ENCODE results near the gene NOS1. TPM values are rescaled to one million over a fixed set of nuclear protein-coding genes. Genes with fewer than 3 reads are reported as not detected.

The NOS1 gene
- total and polyA plus RNA-seq, 11 donors: 0.01 to 0.40 (median 0.10) TPM; not detected in 1

DNA sequence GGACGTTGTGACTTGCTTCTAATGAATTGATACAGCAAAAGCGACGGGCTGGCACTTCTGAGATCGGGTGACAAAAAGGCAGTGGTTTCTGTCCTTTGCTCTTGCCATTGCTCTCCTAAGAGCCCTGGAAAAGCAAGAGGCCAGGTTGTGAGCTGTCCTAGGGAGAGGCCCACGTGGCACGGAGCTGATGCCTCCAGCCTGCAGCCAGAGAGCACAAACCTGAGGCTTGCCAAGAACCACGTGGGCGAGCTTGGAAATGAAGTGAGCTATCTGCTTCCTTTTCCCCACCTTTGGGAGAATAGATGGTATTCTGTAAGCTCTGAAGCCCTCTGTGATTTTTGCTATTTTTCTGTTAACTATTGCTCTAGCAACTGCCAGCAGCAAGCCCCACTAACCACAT is 26.4 kb upstream of the NOS1 start:
- no peaks in the 10 kb centered on the region for H3K4me1 ChIP-seq
- TF ChIP-seq, protein P1, sequence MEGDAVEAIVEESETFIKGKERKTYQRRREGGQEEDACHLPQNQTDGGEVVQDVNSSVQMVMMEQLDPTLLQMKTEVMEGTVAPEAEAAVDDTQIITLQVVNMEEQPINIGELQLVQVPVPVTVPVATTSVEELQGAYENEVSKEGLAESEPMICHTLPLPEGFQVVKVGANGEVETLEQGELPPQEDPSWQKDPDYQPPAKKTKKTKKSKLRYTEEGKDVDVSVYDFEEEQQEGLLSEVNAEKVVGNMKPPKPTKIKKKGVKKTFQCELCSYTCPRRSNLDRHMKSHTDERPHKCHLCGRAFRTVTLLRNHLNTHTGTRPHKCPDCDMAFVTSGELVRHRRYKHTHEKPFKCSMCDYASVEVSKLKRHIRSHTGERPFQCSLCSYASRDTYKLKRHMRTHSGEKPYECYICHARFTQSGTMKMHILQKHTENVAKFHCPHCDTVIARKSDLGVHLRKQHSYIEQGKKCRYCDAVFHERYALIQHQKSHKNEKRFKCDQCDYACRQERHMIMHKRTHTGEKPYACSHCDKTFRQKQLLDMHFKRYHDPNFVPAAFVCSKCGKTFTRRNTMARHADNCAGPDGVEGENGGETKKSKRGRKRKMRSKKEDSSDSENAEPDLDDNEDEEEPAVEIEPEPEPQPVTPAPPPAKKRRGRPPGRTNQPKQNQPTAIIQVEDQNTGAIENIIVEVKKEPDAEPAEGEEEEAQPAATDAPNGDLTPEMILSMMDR (IDR thresholded peaks at IDR 0.05): no peak
- TF ChIP-seq POLR2A (IDR thresholded peaks at IDR 0.05): no peak
- 52 to 64% (median 61%) methylated on average over 8 of the region's 8 CpGs for WGBS, 4 donors
- DNase-seq: no peak
- no peak for ATAC-seq
- no peak overlapping the region for H3K27ac ChIP-seq
- H3K4me3 ChIP-seq: no peak overlapping the region
- no peaks in the 10 kb centered on the region for H3K9me3 ChIP-seq
- peaks cover 0 to 31% (median 0%) of the 10 kb centered on the region in 9 donors for H3K27me3 ChIP-seq
- no peaks in the 10 kb centered on the region for H3K36me3 ChIP-seq
- intact Hi-C loops (cut with DNase I): no loop called here

DNA sequence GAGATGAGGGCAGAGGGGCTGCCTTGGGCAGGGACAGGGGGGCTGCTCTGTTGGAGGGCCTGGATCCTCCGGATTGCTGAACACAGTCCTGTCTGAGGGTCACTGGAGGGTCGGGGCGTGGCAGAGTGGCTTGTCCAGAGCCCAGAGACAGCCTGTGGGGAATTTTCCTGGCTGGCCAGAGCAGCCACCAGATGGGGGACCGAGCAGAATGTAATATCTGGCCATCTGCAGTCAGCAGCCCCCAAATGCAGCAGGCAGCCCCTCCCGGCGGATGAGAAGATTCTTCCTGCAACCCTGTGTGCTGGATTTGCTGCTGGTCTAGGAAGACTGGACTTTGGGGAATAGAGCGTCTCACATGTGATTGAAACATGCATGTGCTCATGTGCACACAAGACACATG is 23.3 kb upstream of the NOS1 start:
- Histone ChIP-seq H3K4me1 (no peaks in the 10 kb centered on the region), H3K27ac (no peak overlapping the region), H3K27me3 (peaks cover 0 to 6% (median 0%) of the 10 kb centered on the region in 9 donors), H3K4me3 (no peak overlapping the region), H3K36me3 (no peaks in the 10 kb centered on the region), H3K9me3 (peaks cover 0 to 5% (median 0%) of the 10 kb centered on the region in 12 donors)
- ATAC-seq (no peak), DNase-seq (no peak)
- no peak for TF ChIP-seq POLR2A (IDR thresholded peaks at IDR 0.05)
- TF ChIP-seq, protein P1 (IDR thresholded peaks at IDR 0.05): no peak
- intact Hi-C loops (cut with DNase I): no loop called here
- 60 to 71% (median 66%) methylated on average over 3 to 7 of the region's 7 CpGs for WGBS, 4 donors

DNA sequence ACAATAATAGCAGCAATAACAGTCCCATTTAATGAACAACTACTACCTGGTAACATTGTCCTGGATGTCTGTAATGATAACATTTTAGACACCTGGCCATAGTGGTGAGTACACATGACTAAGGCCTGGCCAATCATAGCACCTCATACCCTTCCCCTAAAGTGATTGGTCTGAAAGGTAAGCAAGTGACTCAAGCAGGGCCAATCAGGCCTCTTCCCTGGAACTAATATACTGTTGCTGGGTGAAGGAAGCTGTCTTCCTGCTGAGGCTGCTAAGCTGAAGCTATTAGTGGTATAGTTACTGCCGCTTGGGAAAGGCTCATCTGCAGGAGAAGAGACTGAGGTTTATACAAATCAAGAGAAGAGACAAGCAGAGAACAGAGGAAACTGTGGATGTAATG is 18.7 kb upstream of the NOS1 start:
- no peak overlapping the region for H3K27ac ChIP-seq
- no peaks in the 10 kb centered on the region for H3K4me1 ChIP-seq
- 74 to 89% (median 83%) methylated on average over 1 of the region's 1 CpG for WGBS, 4 donors
- intact Hi-C loops (cut with DNase I): no loop called here
- H3K36me3 ChIP-seq: no peaks in the 10 kb centered on the region
- peaks cover 0 to 2% (median 0%) of the 10 kb centered on the region in 9 donors for H3K27me3 ChIP-seq
- peaks cover 0 to 10% (median 0%) of the 10 kb centered on the region in 12 donors for H3K9me3 ChIP-seq
- H3K4me3 ChIP-seq: no peak overlapping the region
- ATAC-seq: no peak
- TF ChIP-seq, protein P1 (IDR thresholded peaks at IDR 0.05): no peak
- TF ChIP-seq POLR2A (IDR thresholded peaks at IDR 0.05): no peak
- no peak for DNase-seq

DNA sequence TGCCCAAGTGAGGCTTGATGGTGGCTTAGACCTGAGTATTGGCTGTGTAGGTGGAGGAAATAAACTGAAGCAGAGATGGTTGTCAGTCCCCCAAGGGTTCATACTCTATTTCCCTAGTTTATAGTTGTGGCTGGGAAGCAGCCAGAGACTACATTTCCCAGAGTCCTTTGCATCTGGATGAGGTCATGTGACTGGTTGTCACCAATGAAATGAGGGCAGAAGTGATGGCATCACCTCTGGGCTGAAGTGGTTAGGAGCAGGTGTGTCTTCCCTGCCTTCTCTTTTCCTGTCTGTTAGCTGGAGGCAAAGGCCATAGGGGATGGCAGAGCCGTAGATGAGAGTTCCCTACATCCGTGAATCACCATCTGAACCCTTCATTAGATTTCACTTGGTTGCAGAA is 16.3 kb upstream of the NOS1 start:
- H3K27ac ChIP-seq: no peak overlapping the region
- no peak overlapping the region for H3K4me3 ChIP-seq
- 80 to 97% (median 91%) methylated on average over 2 of the region's 2 CpGs for WGBS, 4 donors
- H3K27me3 ChIP-seq: no peaks in the 10 kb centered on the region
- peaks cover 0 to 10% (median 0%) of the 10 kb centered on the region in 12 donors for H3K9me3 ChIP-seq
- intact Hi-C loops (cut with DNase I): no loop called here
- no peak for ATAC-seq
- H3K36me3 ChIP-seq: no peaks in the 10 kb centered on the region
- H3K4me1 ChIP-seq: no peaks in the 10 kb centered on the region
- TF ChIP-seq POLR2A (IDR thresholded peaks at IDR 0.05): no peak
- TF ChIP-seq, protein P1 (IDR thresholded peaks at IDR 0.05): no peak
- no peak for DNase-seq
